ENCODE results near the gene FILIP1L. TPM values are rescaled to one million over a fixed set of nuclear protein-coding genes. Genes with fewer than 3 reads are reported as not detected.

The FILIP1L gene
- total RNA-seq, 2 experiments from 2014 or later = not detected

- intact Hi-C loops (cut with micrococcal nuclease; ENCODE audit: unreplicated experiment) = no loop called here
- H3K4me3 ChIP-seq (ENCODE audit: low read depth, low read length, poor library complexity, severe bottlenecking) = no peak overlapping the region
- no peak for DNase-seq (ENCODE audit: low spot score)
- POLR2A ChIA-PET = no interaction called here
- no peaks in the 10 kb centered on the region for H3K4me1 ChIP-seq (ENCODE audit: insufficient read depth, low read length, poor library complexity, severe bottlenecking)
- no peaks in the 10 kb centered on the region for H3K9me2 ChIP-seq (ENCODE audit: insufficient read depth, low read length)
- 0 out of 2 replicates have a peak, but pooled peaks cover 14% of the 10 kb centered on the region for H4K20me1 ChIP-seq (ENCODE audit: insufficient read depth, low read length)
- BruUV-seq (replicated peaks) = no TSS peak
- no peaks in the 10 kb centered on the region; the same call in 1 of the 2 replicates for H3K79me2 ChIP-seq (ENCODE audit: insufficient read depth, low read depth, low read length)
- no peak overlapping the region for H2AFZ ChIP-seq (ENCODE audit: low read length)
- no peaks in the 10 kb centered on the region for H3K36me3 ChIP-seq (ENCODE audit: insufficient read depth, low read length)
- TF ChIP-seq CTCF (conservative IDR thresholded peaks at IDR 0.05; ENCODE audit: low read length) (no peak), EZH2phosphoT487 (IDR thresholded peaks at IDR 0.05; ENCODE audit: borderline replicate concordance, low read depth, low read length) (no peak)
- no peaks in the 10 kb centered on the region for H3K9me3 ChIP-seq (ENCODE audit: low read length)
- CTCF ChIA-PET (ENCODE audit: unreplicated experiment) = no interaction called here
- H3K4me2 ChIP-seq (ENCODE audit: low read length) = no peak overlapping the region
- H3K27ac ChIP-seq (ENCODE audit: low read depth, low read length, poor library complexity, severe bottlenecking) = no peak overlapping the region
Observed at GRCh38 chr3:99858469-99858868, 255.8 kb downstream of the FILIP1L start.

- no peak for TF ChIP-seq CTCF (conservative IDR thresholded peaks at IDR 0.05; ENCODE audit: low read length)
- TF ChIP-seq EZH2phosphoT487 (IDR thresholded peaks at IDR 0.05; ENCODE audit: borderline replicate concordance, low read depth, low read length) = no peak
- BruUV-seq (replicated peaks) = no TSS peak
Observed at GRCh38 chr3:99857278-99857677, 257.0 kb downstream of the FILIP1L start.

GRCh38 chr3:99856437-99857220 is 257.7 kb downstream of the FILIP1L start:
- no TSS peak for BruUV-seq (replicated peaks)
- no peak overlapping the region for H3K27ac ChIP-seq (ENCODE audit: low read depth, low read length, poor library complexity, severe bottlenecking)
- no peaks in the 10 kb centered on the region for H3K9me2 ChIP-seq (ENCODE audit: insufficient read depth, low read length)
- H3K4me3 ChIP-seq (ENCODE audit: low read depth, low read length, poor library complexity, severe bottlenecking) = no peak overlapping the region
- no peak for DNase-seq (ENCODE audit: low spot score)
- TF ChIP-seq CTCF (conservative IDR thresholded peaks at IDR 0.05; ENCODE audit: low read length) (no peak), EZH2phosphoT487 (IDR thresholded peaks at IDR 0.05; ENCODE audit: borderline replicate concordance, low read depth, low read length) (no peak)
- 0 out of 2 replicates have a peak, but pooled peaks cover 19% of the 10 kb centered on the region for H4K20me1 ChIP-seq (ENCODE audit: insufficient read depth, low read length)
- no peaks in the 10 kb centered on the region for H3K9me3 ChIP-seq (ENCODE audit: low read length)
- ChIA-PET CTCF (ENCODE audit: unreplicated experiment) (no interaction called here), POLR2A (no interaction called here)
- H3K79me2 ChIP-seq (ENCODE audit: insufficient read depth, low read depth, low read length) = no peaks in the 10 kb centered on the region; the same call in 1 of the 2 replicates
- no peak overlapping the region for H2AFZ ChIP-seq (ENCODE audit: low read length)
- no peak overlapping the region for H3K4me2 ChIP-seq (ENCODE audit: low read length)
- no peaks in the 10 kb centered on the region for H3K4me1 ChIP-seq (ENCODE audit: insufficient read depth, low read length, poor library complexity, severe bottlenecking)
- no peaks in the 10 kb centered on the region for H3K36me3 ChIP-seq (ENCODE audit: insufficient read depth, low read length)
- intact Hi-C loops (cut with micrococcal nuclease; ENCODE audit: unreplicated experiment) = no loop called here

More at GRCh38 chr3:99857278-99857677, 257.0 kb downstream of the FILIP1L start:
- DNase-seq (ENCODE audit: low spot score) = no peak
- ChIA-PET POLR2A (interaction anchor here (0.6 kb wide), 1 partner anchor 158 kb away, joined by 3 read pairs; no protein-coding TSS in a partner anchor), CTCF (ENCODE audit: unreplicated experiment) (no interaction called here)
- no peak overlapping the region for H2AFZ ChIP-seq (ENCODE audit: low read length)
- H3K9me2 ChIP-seq (ENCODE audit: insufficient read depth, low read length) = no peaks in the 10 kb centered on the region
- H3K4me1 ChIP-seq (ENCODE audit: insufficient read depth, low read length, poor library complexity, severe bottlenecking) = no peaks in the 10 kb centered on the region
- H3K79me2 ChIP-seq (ENCODE audit: insufficient read depth, low read depth, low read length) = no peaks in the 10 kb centered on the region; the same call in 1 of the 2 replicates
- intact Hi-C loops (cut with micrococcal nuclease; ENCODE audit: unreplicated experiment) = no loop called here
- no peaks in the 10 kb centered on the region for H3K9me3 ChIP-seq (ENCODE audit: low read length)
- 0 out of 2 replicates have a peak, but pooled peaks cover 14% of the 10 kb centered on the region for H4K20me1 ChIP-seq (ENCODE audit: insufficient read depth, low read length)
- no peaks in the 10 kb centered on the region for H3K36me3 ChIP-seq (ENCODE audit: insufficient read depth, low read length)
- no peak overlapping the region for H3K4me2 ChIP-seq (ENCODE audit: low read length)
- H3K27ac ChIP-seq (ENCODE audit: low read depth, low read length, poor library complexity, severe bottlenecking) = no peak overlapping the region
- H3K4me3 ChIP-seq (ENCODE audit: low read depth, low read length, poor library complexity, severe bottlenecking) = no peak overlapping the region
